ENCODE measurements around the gene ABL1.

ABL1 gene

GRCh38 chr9:130884542-130885483, 49.8 kb downstream of the ABL1 start:
- Histone ChIP-seq H3K4me2 (no peak overlapping the region), H3K4me3 (IDR thresholded peaks at IDR 0.05; ENCODE audit: insufficient read depth, low read depth, low read length) (no peak overlapping the region), H3K9ac (no peak overlapping the region), H2AFZ (ENCODE audit: low read depth) (no peak overlapping the region), H3K27me3 (ENCODE audit: insufficient read depth, low read depth) (no peaks in the 10 kb centered on the region), H3K79me2 (ENCODE audit: insufficient read depth, low read depth) (no peaks in the 10 kb centered on the region), H3K4me1 (ENCODE audit: low read depth, poor library complexity, severe bottlenecking) (no peaks in the 10 kb centered on the region), H3K36me3 (ENCODE audit: insufficient read depth) (no peaks in the 10 kb centered on the region), H4K20me1 (ENCODE audit: insufficient read depth) (no peaks in the 10 kb centered on the region), H3K27ac (no peak overlapping the region)
- no peak for TF ChIP-seq CTCF (conservative IDR thresholded peaks at IDR 0.05; ENCODE audit: low read depth, low read length)

GRCh38 chr9:130885484-130886375, 50.7 kb downstream of the ABL1 start:
- Histone ChIP-seq H3K9ac (no peak overlapping the region), H3K4me2 (no peak overlapping the region), H3K79me2 (ENCODE audit: insufficient read depth, low read depth) (no peaks in the 10 kb centered on the region), H3K27me3 (ENCODE audit: insufficient read depth, low read depth) (no peaks in the 10 kb centered on the region), H3K4me3 (IDR thresholded peaks at IDR 0.05; ENCODE audit: insufficient read depth, low read depth, low read length) (no peak overlapping the region), H3K36me3 (ENCODE audit: insufficient read depth) (no peaks in the 10 kb centered on the region), H4K20me1 (ENCODE audit: insufficient read depth) (no peaks in the 10 kb centered on the region), H3K4me1 (ENCODE audit: low read depth, poor library complexity, severe bottlenecking) (no peaks in the 10 kb centered on the region), H2AFZ (ENCODE audit: low read depth) (no peak overlapping the region), H3K27ac (no peak overlapping the region)
- no peak for TF ChIP-seq CTCF (conservative IDR thresholded peaks at IDR 0.05; ENCODE audit: low read depth, low read length)

GRCh38 chr9:130886981-130887380, 51.9 kb downstream of the ABL1 start:
- TF ChIP-seq CTCF (conservative IDR thresholded peaks at IDR 0.05; ENCODE audit: low read depth, low read length), result no peak
- Histone ChIP-seq H3K9ac (no peak overlapping the region), H3K79me2 (ENCODE audit: insufficient read depth, low read depth) (no peaks in the 10 kb centered on the region), H3K4me1 (ENCODE audit: low read depth, poor library complexity, severe bottlenecking) (no peaks in the 10 kb centered on the region), H2AFZ (ENCODE audit: low read depth) (no peak overlapping the region), H3K27me3 (ENCODE audit: insufficient read depth, low read depth) (no peaks in the 10 kb centered on the region), H4K20me1 (ENCODE audit: insufficient read depth) (no peaks in the 10 kb centered on the region), H3K27ac (no peak overlapping the region), H3K4me2 (no peak overlapping the region), H3K36me3 (ENCODE audit: insufficient read depth) (no peaks in the 10 kb centered on the region), H3K4me3 (IDR thresholded peaks at IDR 0.05; ENCODE audit: insufficient read depth, low read depth, low read length) (no peak overlapping the region)

- Histone ChIP-seq H3K9ac (no peak overlapping the region), H4K20me1 (ENCODE audit: insufficient read depth) (no peaks in the 10 kb centered on the region), H3K4me2 (no peak overlapping the region), H3K36me3 (ENCODE audit: insufficient read depth) (no peaks in the 10 kb centered on the region), H3K79me2 (ENCODE audit: insufficient read depth, low read depth) (no peaks in the 10 kb centered on the region), H2AFZ (ENCODE audit: low read depth) (no peak overlapping the region), H3K27ac (no peak overlapping the region), H3K4me1 (ENCODE audit: low read depth, poor library complexity, severe bottlenecking) (no peaks in the 10 kb centered on the region), H3K27me3 (ENCODE audit: insufficient read depth, low read depth) (no peaks in the 10 kb centered on the region), H3K4me3 (IDR thresholded peaks at IDR 0.05; ENCODE audit: insufficient read depth, low read depth, low read length) (no peak overlapping the region)
- TF ChIP-seq CTCF (conservative IDR thresholded peaks at IDR 0.05; ENCODE audit: low read depth, low read length), result no peak
Measured at GRCh38 chr9:130887494-130888144, 52.6 kb downstream of the ABL1 start.
